HCT116 (cell line): ENCODE measurements around the gene GALNT17.

Experiments used
- CTCF ChIP-seq, 3 experiments: fragments of 200-600 bp in 1 of 3; sonication (generic) in 1 of 3; IDR thresholded peaks in 2 of 3; conservative IDR thresholded peaks in 1 of 3; 2 replicates each; pipeline ENCODE4 v1.5.1; 2012 to 2017; ENCODE audit warnings: low read depth in 2 of 3, low read length in 2 of 3, antibody characterized with exemption in 1 of 3, borderline replicate concordance in 1 of 3, control low read depth in 1 of 3, mild to moderate bottlenecking in 1 of 3, mixed read lengths in 1 of 3, mixed run types in 1 of 3, moderate library complexity in 1 of 3; ENCODE audit not compliant: insufficient read depth in 1 of 3
- SP1 ChIP-seq: IDR thresholded peaks from 2 replicates; pipeline ENCODE4 v1.6.1; 2012; ENCODE audit warnings: low read depth

- TF ChIP-seq CTCF (IDR thresholded peaks at IDR 0.05 in 2 of 3, conservative IDR thresholded peaks at IDR 0.05 in 1 of 3; ENCODE audit: borderline replicate concordance in 1 of 3, insufficient read depth in 1 of 3, low read depth in 2 of 3, low read length in 2 of 3): no peak
- TF ChIP-seq SP1: no peak
Measured at GRCh38 chr7:71184609-71185008, 52.7 kb downstream of the GALNT17 start.
